ENCODE measurements around the gene GAB2. TPM values are rescaled to one million over a fixed set of nuclear protein-coding genes. Genes with fewer than 3 reads are reported as not detected.

GAB2 gene, protein sequence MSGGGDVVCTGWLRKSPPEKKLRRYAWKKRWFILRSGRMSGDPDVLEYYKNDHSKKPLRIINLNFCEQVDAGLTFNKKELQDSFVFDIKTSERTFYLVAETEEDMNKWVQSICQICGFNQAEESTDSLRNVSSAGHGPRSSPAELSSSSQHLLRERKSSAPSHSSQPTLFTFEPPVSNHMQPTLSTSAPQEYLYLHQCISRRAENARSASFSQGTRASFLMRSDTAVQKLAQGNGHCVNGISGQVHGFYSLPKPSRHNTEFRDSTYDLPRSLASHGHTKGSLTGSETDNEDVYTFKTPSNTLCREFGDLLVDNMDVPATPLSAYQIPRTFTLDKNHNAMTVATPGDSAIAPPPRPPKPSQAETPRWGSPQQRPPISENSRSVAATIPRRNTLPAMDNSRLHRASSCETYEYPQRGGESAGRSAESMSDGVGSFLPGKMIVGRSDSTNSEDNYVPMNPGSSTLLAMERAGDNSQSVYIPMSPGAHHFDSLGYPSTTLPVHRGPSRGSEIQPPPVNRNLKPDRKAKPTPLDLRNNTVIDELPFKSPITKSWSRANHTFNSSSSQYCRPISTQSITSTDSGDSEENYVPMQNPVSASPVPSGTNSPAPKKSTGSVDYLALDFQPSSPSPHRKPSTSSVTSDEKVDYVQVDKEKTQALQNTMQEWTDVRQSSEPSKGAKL
- total RNA-seq (2013) = 44.5 TPM
- 10 to 100 TPM in 1 of 3 donors, 1 to 10 TPM in 2; 2.8 to 39.4 (median 4.4) TPM for polyA plus RNA-seq
- 38.4 and 46.0 TPM in 2 replicates for polyA minus RNA-seq
- total RNA-seq = 133 to 396 (median 249) reads per million in 11 experiments

DNA sequence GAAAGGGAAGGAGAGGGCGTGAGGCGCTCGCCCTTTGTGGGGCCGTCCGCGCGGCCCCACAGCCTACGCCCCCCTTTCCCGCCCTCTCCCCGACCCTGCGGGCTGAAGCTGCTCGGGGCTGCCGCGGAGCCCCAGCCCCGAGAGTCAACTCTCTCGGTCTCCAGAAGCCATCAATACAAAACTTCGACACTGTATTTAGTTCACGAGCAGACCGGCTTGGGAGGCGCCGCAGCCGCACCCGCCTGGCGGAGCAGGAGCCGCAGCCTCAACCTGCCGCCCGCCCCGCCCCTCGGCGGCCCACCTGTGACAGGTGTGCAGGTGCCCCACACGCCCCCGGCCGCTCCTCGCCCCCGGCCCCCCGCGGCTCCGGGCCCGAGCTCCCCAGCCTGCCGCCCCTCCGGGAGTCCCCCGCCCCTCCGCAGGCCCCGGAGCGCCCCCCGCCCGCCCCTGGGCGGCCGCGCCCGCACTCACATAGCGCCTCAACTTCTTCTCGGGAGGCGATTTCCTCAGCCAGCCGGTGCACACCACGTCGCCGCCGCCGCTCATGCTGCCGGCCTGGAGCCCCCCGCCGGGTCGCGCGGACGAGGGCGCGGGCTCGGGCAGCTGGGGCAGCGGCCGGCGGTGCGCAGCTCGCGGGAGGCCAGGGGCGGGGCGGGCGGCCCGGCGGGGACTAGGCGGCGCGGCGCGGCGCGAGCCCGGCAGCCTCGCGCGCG is at the start of gene GAB2:
Gene GAB2 (minus strand): TSS at position 646 of the 713 bp plus-strand sequence. CDS start 100 bp downstream, at position 546.
- Mint-ChIP-seq H3K9me3 (no peaks in the 10 kb centered on the region), H3K36me3 (peaks cover 14 to 19% of the 10 kb centered on the region in 2 donors), H3K4me1 (peaks cover 76% of the 10 kb centered on the region), H3K27ac (peak within 1 kb of the TSS; percentile 98 to 100 (median 99)), H3K4me3 (peak within 1 kb of the TSS; percentile 95 to 96), H3K27me3 (ENCODE audit: low read depth in 3 of 3) (peaks cover 0 to 8% (median 0%) of the 10 kb centered on the region in 3 donors)
- no peak for DNase-seq
- intact Hi-C loops (cut with micrococcal nuclease) = loop anchor here in 1 of 2 donors (5.0 kb wide), 1 partner anchor 125 kb away; no protein-coding TSS in a partner anchor
- H3K9ac ChIP-seq (ENCODE audit: insufficient read depth, low read length, poor library complexity, severe bottlenecking) = peak within 1 kb of the TSS; percentile 98
- H3K79me2 ChIP-seq (ENCODE audit: insufficient read depth, low read length) = peaks cover 60% of the 10 kb centered on the region
- H3K27ac ChIP-seq (ENCODE audit: low read depth in 1 of 2, low read length in 2 of 2) = peak within 1 kb of the TSS; percentile 98 to 100
- peak within 1 kb of the TSS; percentile 71 to 94 (median 84) for H3K4me3 ChIP-seq (replicated peaks in 1 of 3; ENCODE audit: low read depth in 2 of 3, low read length in 3 of 3)
- H2AFZ ChIP-seq (ENCODE audit: insufficient read depth, low read depth, low read length, poor library complexity, severe bottlenecking) = no peak within 1 kb of the TSS
- TF ChIP-seq, protein P1, sequence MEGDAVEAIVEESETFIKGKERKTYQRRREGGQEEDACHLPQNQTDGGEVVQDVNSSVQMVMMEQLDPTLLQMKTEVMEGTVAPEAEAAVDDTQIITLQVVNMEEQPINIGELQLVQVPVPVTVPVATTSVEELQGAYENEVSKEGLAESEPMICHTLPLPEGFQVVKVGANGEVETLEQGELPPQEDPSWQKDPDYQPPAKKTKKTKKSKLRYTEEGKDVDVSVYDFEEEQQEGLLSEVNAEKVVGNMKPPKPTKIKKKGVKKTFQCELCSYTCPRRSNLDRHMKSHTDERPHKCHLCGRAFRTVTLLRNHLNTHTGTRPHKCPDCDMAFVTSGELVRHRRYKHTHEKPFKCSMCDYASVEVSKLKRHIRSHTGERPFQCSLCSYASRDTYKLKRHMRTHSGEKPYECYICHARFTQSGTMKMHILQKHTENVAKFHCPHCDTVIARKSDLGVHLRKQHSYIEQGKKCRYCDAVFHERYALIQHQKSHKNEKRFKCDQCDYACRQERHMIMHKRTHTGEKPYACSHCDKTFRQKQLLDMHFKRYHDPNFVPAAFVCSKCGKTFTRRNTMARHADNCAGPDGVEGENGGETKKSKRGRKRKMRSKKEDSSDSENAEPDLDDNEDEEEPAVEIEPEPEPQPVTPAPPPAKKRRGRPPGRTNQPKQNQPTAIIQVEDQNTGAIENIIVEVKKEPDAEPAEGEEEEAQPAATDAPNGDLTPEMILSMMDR (IDR thresholded peaks at IDR 0.05) = no peak
- peaks cover 34% of the 10 kb centered on the region for H4K20me1 ChIP-seq (ENCODE audit: insufficient read depth, low read length)
- peak within 1 kb of the TSS; percentile 89 for H3K4me2 ChIP-seq (replicated peaks; ENCODE audit: extremely low read depth, low read length, poor library complexity, severe bottlenecking)
- WGBS (ENCODE audit: insufficient coverage) = under 1% methylated on average over 84 of the region's 93 CpGs
- H3K27me3 ChIP-seq (ENCODE audit: control insufficient read depth in 2 of 2, insufficient read depth in 2 of 2, low read length in 2 of 2) = no peaks in the 10 kb centered on the region
- H3K36me3 ChIP-seq (replicated peaks in 1 of 2; ENCODE audit: control insufficient read depth in 1 of 2, insufficient read depth in 2 of 2, low read length in 2 of 2) = no peaks in the 10 kb centered on the region
- peaks cover 70 to 87% of the 10 kb centered on the region in 2 donors for H3K4me1 ChIP-seq (ENCODE audit: control insufficient read depth in 1 of 2, insufficient read depth in 2 of 2, low read length in 2 of 2)
- H3K9me3 ChIP-seq (replicated peaks in 1 of 2; ENCODE audit: control insufficient read depth in 1 of 2, insufficient read depth in 1 of 2, low read length in 2 of 2) = no peaks in the 10 kb centered on the region

DNA sequence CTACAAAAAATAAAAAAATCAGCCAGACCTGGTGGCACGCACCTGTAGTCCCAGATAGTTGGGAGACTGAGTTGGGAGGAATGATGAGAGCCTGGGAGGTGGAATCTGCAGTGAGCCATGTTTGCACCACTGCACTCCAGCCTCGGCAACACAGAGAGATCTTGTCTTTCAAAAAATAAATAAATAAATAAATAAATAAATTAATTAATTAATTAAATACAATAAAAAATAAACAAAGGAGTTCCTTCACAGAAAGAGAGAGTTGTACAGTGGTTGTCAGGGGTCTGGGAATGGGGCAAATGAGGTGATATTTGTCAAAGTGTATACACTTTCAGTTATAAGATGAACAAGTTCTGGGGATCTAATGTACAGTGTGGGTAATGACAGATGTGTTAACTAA is 49.8 kb upstream of the GAB2 start:
- H3K9me3 ChIP-seq (replicated peaks in 1 of 2; ENCODE audit: control insufficient read depth in 1 of 2, insufficient read depth in 1 of 2, low read length in 2 of 2) = no peaks in the 10 kb centered on the region
- intact Hi-C loops (cut with micrococcal nuclease) = no loop called here
- H3K27me3 ChIP-seq (ENCODE audit: control insufficient read depth in 2 of 2, insufficient read depth in 2 of 2, low read length in 2 of 2) = no peaks in the 10 kb centered on the region
- no peak overlapping the region for H3K4me2 ChIP-seq (replicated peaks; ENCODE audit: extremely low read depth, low read length, poor library complexity, severe bottlenecking)
- WGBS (ENCODE audit: insufficient coverage) = no CpG with 5 or more reads among the region's 2 CpGs
- H3K9me3 Mint-ChIP-seq = peaks cover 0 to 2% (median 0%) of the 10 kb centered on the region in 7 donors
- H3K36me3 ChIP-seq (replicated peaks in 1 of 2; ENCODE audit: control insufficient read depth in 1 of 2, insufficient read depth in 2 of 2, low read length in 2 of 2) = peaks cover under 1 to 8% of the 10 kb centered on the region in 2 donors
- H3K4me1 ChIP-seq (ENCODE audit: control insufficient read depth in 1 of 2, insufficient read depth in 2 of 2, low read length in 2 of 2) = peaks cover 0 to 4% of the 10 kb centered on the region in 2 donors
- H3K27me3 Mint-ChIP-seq (ENCODE audit: low read depth in 3 of 3) = no peaks in the 10 kb centered on the region
- no peak for DNase-seq
- H3K36me3 Mint-ChIP-seq = peaks cover 20% of the 10 kb centered on the region in 2 donors
- H3K27ac ChIP-seq (ENCODE audit: low read depth in 1 of 2, low read length in 2 of 2) = no peak overlapping the region
- no peak overlapping the region for H3K4me3 Mint-ChIP-seq
- no peak overlapping the region for H3K4me3 ChIP-seq (replicated peaks in 1 of 3; ENCODE audit: low read depth in 2 of 3, low read length in 3 of 3)
- H3K27ac Mint-ChIP-seq = peak overlapping the region in 2 of 7 donors; percentile 12 to 27
- H2AFZ ChIP-seq (ENCODE audit: insufficient read depth, low read depth, low read length, poor library complexity, severe bottlenecking) = no peak overlapping the region
- H3K79me2 ChIP-seq (ENCODE audit: insufficient read depth, low read length) = no peaks in the 10 kb centered on the region
- TF ChIP-seq, protein P1 (IDR thresholded peaks at IDR 0.05) = no peak
- peaks cover 12% of the 10 kb centered on the region for H3K4me1 Mint-ChIP-seq
- no peaks in the 10 kb centered on the region for H4K20me1 ChIP-seq (ENCODE audit: insufficient read depth, low read length)
- no peak overlapping the region for H3K9ac ChIP-seq (ENCODE audit: insufficient read depth, low read length, poor library complexity, severe bottlenecking)

Measured in CD14-positive monocyte (primary cell).